ENCODE data around the gene PPP1R3E.

PPP1R3E gene

GRCh38 chr14:23259426-23259825 lies 43.2 kb downstream of the PPP1R3E start:
- no peak overlapping the region for H3K4me3 ChIP-seq (ENCODE audit: low read length)
- no peak for DNase-seq (ENCODE audit: low read depth, low spot score)

GRCh38 chr14:23258256-23258655 lies 44.4 kb downstream of the PPP1R3E start:
- DNase-seq (ENCODE audit: low read depth, low spot score): no peak
- H3K4me3 ChIP-seq (ENCODE audit: low read length): no peak overlapping the region

- no peak overlapping the region for H3K4me3 ChIP-seq (ENCODE audit: low read length)
- DNase-seq (ENCODE audit: low read depth, low spot score): no peak
Observed at GRCh38 chr14:23252420-23253333, 50.0 kb downstream of the PPP1R3E start.

- no peak overlapping the region for H3K4me3 ChIP-seq (ENCODE audit: low read length)
- DNase-seq (ENCODE audit: low read depth, low spot score): no peak
Observed at GRCh38 chr14:23252006-23252405, 50.7 kb downstream of the PPP1R3E start.

GRCh38 chr14:23249824-23250223 lies 52.8 kb downstream of the PPP1R3E start:
- DNase-seq (ENCODE audit: low read depth, low spot score): no peak
- no peak overlapping the region for H3K4me3 ChIP-seq (ENCODE audit: low read length)

GRCh38 chr14:23248601-23249000 lies 54.1 kb downstream of the PPP1R3E start:
- no peak for DNase-seq (ENCODE audit: low read depth, low spot score)
- no peak overlapping the region for H3K4me3 ChIP-seq (ENCODE audit: low read length)

Measured in Jurkat, Clone E6-1 (cell line).